CD4-positive, alpha-beta T cell treated with Interleukin-6 at 100 ng/mL for 8 hours (primary cell): ENCODE results near the gene FNTB.
"Not testable (repeated sequence)": the region's sequence is repeated elsewhere in the genome, so short reads cannot be mapped to it uniquely, and the experiment has no call there.

Experiments used
- DNase-seq: peaks from one replicate; pipeline ENCODE4 v3.0.0-alpha.2; 2020; ENCODE audit warnings: mixed read lengths, low spot score

The FNTB gene

DNA sequence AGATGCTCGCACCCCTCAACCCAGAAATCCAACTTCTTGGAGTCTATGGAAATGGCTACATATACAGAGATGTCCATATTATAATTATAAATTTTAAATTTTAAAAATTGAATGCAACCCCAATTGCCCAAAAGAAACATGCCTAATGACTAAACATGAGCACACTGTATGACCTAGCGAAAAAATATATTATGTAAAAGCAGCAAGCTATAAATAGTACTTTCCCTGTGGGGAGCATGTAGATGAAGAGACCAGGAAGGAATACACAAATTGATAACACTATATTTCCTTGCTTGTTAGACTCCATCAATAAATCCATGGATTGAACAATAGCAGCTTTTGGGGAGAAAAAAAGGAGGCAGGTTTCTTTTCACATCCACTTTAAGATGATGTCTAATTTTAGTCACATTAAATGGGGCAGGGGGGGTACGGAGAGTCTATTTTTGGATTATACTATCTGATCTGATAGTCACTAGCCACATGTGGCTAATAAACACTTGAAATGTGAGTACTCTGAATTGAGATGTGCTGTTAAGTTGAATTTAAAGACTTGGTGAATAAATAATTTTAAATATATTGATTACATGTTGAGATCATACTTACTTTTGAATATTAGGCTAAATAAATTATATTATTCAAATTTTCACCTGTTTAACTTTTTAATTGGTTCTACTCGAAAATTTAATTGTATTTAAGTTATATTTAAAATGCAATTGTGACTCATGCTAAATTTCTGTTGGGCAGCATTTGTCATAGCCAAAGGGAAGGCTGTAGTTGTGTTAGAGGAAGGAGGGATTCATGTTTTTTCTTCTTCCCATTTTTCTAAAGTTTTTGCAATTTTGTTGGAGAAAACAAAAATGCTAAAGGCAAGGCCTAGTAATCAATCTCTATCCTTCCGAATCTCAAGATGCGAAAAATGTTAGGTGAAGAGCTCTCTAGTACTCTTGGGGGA lies 98.1 kb downstream of the FNTB start:
- DNase-seq = no peak

DNA sequence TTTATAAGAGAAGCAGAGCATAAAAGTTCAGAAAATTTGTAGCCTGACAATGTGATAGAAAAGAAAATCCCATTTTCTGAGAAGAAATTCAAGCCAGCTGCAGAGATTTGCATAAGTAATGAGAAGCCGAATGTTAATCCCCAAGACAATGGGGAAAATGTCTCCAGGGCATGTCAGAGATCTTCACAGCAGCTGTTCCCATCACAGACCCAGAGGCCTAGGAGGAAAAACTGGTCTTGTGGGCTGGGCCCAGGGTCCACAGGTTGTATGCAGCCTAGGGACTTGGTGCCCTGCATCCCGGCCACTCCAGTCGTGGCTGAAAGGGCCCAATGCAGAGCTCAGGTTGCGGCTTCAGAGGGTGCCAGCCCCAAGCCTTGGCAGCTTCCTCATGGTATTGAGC lies 100.0 kb downstream of the FNTB start:
- not testable (repeated sequence) for DNase-seq

DNA sequence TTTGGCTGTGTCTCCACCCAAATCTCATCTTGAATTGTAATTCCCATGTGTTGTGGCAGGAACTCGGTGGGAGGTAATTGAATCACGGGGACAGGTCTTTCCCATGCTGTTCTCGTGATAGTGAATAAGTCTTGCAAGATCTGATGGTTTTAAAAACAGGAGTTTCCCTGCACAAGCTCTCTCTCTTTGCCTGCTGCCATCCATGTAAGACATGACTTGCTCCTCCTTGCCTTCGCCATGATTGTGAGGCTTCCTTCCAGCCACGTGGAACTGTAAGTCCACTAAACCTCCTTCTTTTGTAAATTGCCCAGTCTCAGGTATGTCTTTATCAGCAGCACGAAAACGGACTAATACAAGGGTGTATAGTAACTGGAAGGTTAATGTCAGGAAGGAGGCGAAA lies 101.1 kb downstream of the FNTB start:
- not testable (repeated sequence) for DNase-seq

DNA sequence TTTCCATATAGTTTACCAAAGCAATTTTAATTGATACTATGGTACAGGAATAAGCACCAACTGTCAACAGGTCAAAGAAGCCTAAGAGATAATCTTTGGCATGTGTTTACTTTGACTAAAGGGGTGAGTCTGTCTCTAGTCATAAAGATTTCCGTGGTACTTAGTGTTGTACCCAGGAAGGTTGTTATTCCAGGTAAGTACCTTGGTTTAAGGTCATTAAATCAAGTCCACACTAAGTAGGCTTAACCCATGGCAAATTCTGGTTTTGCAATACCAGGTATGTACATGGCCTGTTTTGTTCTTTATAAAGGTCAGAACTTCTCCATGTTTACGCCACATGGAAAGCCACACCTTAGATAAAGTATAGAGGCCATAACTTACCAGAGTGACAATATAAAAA lies 105.7 kb downstream of the FNTB start:
- DNase-seq = no peak

DNA sequence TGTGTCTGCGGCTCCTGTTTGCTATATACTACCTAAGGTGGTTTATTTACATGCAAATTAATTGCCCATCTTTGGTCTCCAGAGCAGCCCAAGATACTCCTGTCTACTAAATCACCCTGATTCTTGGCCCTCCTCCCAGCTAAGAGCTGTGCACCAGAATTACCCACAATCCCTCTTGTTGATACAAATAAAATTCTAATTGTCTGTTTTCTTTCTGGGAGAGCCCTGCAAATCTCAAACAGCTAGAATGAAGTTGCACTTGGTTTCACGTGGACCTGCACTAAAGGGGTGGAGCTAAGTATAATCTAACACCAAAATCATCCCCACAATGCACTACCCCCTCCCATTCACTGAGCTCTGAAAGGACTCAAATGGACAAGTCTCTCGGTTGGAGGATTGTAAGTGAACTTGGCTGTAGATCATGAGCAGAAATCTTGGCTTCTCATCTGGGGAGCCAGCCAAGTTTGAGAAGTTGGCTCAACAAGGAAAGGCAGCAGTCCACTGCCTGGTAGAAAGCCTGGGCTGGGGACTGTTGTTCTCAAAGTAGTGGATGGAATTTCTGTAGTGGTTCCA lies 109.0 kb downstream of the FNTB start:
- DNase-seq = no peak

DNA sequence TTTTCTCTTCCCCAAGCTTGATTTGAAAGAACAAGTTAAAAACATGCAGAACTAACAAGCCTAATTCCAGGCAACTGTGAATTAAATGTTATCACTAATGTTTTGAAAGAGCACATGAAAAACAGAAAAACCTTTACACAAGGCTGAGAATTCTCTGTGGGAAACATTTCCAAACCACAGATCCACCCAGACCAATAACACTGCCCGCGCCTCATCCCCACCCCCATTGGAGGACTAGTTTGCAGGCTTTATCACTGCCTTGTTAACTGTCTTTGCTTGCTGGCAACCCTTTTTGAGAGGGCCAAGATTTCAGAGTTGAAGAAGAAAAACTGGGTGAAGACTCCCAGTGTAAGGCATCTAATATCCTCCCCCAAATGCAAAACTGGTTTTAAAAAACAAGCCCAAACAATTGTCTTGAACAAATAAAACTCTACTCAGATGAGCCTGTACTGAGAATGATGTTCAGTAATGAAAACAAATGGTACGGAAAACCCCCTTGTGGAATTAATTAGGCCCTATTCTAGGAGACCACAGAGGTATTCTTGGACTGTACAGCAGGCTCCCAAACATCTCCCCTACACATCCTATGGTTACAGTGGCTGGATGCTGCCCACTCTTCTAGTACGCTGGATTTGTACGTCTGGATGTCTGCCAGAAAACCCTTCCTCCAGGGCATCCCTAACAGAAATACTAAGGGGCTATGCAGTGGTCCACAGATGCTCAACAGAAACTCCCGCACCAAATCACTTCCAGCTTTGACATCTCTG lies 109.8 kb downstream of the FNTB start:
- DNase-seq = no peak

DNA sequence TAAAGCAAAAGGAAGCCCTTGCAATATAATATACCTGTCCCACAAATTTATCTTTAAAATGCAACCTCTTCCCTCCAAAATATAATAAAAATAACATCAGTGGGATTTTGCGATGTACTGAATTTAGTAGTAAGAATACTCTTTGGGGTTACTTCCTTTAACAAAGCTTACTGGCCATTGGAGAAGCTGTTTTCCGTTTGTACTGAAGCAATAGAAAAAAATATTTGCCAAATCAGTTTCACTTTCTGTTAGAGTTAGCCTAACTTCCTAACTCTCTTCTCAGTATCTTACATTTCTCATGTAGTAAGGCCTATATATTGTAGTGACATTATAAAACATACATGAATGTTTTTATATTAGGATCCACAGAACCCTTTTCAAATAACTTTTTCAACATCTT lies 111.9 kb downstream of the FNTB start:
- peak; percentile 47 for DNase-seq

DNA sequence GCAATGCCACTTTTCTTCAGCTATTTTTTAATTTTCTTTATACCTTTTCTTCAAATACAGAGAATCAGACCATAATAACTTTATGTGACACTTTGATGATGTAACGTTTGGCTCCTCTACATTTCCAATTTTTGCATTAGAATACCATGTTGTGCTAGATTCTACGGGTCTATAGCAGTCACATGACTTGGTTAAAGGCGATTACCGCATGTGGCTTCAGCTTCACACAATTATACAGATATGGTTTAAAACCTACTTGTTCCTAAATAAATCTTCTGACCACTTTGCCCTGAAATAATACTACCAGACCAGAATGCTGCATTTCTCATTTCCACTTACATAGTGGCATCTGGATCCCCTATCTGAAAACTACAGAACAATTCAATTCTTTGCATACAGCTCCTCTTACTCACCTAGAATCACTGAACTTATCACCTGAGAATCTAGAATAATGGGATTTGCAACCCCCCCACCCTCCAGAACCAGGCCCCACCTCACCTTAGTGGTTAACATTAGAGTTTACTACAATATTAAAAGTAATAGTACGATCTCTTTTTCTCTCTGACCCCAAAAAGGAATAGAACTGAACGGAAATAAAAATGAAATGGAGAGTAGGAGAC lies 114.3 kb downstream of the FNTB start:
- no peak for DNase-seq

DNA sequence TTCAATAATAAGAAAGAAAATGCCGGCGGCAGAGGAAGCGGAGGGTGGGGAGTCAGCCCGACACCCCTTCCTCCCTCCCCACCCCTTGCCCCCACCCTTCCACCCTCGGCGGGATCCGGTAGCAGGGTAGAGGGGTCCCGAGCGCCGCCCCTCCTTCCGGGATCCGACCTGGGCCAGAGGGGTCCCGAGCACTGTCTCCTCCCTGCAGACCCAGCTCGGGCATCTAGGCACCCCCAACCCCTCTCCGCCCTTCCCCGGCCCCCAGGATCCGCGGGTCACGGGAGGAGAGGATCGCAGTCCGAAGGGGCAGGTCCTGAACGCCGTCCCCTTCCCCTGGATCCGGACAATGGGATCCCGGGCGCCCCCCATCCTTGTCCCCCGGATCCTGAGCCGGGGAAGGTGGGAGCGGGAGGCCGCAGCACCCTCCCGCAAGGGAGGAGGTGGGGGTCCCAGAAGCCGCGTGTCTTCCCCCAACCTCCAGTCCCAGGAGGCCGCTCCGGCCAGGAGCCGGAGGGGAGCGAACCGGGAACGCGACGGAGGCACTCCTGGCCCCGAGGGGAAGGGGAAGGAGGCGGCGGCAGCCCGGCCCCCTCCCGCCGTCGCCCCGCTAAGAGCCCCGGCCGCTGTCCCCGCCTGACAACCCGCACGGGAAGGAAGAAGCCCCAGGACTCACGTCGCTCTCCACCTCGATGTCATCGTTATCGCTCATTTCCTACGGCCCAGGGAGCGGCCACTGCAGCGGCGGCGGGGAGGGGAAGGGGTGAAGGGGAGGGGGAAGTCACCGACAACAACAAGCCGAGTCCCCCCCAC lies 115.1 kb downstream of the FNTB start:
- peak; percentile 48 for DNase-seq

DNA sequence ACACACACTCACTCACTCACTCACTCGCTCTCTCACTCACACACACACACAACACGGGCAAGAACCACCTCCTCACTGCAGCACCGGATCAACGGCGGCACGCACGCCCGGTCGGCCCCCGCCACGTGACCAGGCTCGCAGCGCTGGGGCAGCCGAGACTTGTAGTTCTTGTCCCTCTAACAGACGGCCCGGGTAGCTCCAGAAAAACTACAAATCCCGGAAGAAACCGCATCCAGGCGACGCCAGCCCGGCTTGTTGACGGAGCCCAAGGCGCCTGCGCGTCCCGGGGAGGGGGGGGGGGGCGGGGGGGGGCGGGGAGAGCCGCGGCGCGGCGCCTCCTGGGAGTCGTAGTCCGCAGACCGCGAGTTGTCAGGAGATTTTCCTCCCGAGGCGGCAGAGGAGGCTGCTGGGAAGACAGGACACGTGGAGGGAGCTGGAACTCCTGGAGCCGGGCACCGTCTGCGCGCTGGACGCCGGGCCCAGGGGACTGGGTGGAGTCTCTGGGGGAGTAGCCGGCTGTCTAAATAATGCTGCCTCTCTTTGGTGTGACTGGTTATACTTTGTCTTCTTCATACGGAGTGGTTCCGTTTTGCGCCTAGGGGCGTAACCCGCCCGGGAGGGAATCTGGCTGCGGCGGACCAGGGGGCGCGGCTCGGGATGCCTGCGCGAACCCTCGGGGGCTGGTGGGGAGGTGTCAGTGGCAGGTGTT lies 115.9 kb downstream of the FNTB start, which contains the start of gene MAX:
Gene MAX (minus strand): TSS at position 77 of the 709 bp plus-strand sequence. CDS start 178 bp downstream, outside the sequence.
- peak; percentile 99 for DNase-seq

DNA sequence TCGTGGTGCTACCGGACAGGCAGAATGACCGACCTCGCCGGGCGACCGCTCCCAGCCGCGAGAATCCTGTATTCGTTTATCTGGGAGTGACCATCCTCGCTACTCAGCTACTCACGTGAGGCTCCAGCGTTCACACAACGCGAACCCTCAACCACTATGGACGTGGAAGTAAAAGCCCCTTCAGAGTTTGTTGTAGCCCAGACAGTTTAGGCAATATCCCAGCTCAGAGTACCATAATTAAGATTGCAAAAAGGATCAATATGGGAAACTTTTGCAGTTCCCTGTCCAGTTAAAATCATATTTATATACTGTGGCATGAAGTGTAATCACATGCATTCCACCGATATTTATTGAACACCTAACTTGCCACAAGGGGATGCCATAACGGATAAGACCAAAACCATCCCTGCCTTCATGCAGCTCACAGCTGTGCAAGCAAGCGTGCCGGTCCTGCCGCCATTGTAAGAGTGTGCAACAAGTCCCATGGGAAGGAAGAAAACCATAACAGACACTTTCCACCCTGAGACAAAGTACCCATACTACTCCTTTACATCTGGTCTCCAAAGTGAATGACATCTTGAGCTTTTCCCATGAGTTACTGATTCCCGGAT lies 116.6 kb downstream of the FNTB start:
- DNase-seq = no peak

DNA sequence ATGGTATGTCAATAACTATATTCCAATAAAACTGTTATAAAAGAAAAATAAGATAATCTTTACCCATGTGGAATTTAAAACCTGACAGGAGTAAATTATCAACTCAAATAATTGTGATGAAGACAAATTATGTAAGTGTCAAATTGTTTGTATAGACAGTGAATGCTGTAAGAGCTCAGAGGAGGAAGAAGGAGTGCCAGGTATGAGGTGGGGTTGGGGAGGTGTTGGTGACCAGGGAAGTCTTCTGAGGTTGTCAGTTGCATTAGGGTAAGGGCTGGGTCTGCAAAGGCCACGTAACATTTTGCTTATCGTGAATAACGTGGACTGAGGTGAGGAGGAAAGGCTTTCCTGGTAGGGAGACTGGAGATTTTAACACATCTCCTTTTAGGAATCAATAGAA lies 118.1 kb downstream of the FNTB start:
- no peak for DNase-seq

DNA sequence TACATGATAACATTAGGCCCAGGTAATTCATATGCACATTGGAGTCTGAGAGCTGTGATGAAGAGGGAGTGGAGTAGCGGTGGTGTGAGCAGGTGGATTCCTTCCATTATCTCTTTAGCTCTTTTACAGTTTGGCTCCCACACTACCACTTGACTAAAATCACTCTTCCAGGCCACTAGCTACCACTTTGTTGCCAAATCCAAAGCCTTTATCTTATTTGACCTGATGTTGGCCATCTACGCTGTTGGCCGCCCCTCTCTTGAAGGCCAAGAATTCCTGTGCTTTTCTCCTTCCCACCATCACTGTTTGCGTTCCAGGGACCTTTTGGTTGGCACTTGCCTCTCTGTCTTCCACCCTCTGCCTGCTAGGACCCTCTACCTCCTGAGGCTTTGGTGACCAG lies 119.6 kb downstream of the FNTB start:
- DNase-seq = no peak

DNA sequence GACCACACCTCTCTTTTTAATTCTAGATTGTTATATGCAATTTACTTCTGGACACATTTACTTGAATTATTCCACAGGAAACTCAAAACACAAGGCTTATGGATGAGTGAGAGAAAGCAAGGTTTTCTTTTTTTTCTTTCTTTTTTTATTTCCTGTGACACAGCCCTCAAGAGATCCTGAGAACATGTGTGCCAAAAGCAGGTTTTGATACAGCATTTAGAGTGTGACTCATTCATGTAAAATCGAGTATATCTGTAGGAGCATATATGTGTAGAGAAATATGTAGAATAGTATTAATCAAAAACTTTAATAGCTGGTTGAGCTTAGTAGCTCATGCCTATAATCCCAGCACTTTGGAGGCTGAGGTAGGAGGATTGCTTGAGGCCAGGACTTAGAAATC lies 120.0 kb downstream of the FNTB start:
- no peak for DNase-seq

DNA sequence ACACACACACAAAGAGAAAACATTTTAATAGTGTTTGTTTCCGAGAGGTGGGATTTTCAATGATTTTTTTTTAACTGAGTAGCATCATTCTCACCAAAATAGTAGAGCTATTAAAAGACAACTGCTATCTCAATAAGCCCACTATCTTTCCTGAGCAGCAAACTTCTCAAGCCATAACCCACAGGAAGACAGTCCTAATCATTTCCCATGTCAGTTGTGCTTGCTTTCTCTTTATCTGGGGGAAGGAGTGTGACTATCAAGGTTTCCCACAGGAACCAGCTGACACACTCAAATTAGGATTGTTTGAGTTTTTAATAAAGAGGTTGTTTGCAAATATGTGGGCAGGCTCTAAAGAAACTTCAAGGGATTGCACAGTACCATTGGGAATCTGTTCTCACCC lies 120.5 kb downstream of the FNTB start:
- DNase-seq = no peak

DNA sequence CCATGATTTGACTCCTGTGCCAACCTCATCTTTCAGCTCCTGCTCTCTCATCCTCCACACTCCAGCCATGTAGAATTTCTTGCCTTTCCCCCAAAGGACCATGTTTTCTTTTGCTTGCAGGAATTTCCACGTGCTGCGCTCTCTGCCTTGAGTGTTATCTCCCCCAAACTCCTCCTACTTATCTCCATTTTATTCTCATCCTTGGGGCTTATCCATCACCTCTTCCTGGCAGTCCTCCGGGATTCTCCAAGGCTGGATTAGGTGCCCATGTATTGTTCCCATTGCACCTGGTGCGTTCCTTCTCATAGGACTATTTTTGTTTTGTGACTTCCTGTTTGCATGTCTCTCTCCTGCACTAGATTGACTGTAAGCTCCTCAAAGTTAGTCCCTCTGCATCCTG lies 122.7 kb downstream of the FNTB start:
- DNase-seq = no peak

DNA sequence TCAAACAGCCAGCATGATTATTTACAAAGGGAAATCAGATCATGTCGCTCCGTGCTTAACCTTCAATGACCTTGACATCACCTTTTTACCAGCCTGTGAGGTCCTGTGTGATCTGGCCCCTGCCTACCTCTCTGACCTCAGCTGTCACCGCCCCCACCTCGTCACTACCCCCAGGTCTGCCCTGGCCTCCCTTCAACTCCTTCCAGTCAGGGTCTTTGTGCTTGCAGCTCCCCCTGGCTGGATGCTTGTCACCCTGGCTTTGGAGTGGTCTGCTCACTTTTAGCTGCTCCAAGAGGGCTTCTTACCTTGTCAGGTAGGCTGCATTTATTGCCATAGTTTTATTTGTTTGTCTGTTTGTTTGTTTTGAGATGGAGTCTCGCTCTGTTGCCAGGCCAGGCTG lies 123.8 kb downstream of the FNTB start:
- no peak for DNase-seq
